ENCODE data around the gene LARP4B.

DNA sequence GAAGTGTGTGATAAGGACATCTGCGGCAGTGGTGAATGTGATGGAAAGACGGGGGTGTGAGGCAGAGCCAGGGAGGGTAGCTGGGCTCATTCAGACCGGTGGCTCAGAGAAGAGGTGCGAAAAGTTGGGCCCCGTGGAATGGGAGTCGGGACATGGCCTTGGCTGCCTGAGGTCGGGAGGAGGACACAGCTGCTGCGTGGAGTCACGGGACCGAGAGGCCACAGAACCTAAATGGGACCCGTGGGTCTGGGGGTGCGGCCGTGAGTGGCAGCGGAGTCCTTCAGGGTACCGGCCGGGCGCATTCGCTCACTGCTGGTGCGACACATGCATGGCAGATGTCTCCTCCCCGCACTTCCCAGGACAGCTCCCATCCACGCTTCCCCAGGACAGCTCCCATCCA is 22.9 kb upstream of the LARP4B start:
- no peak for TF ChIP-seq CTCF (IDR thresholded peaks at IDR 0.05 in 2 of 3, conservative IDR thresholded peaks at IDR 0.05 in 1 of 3; ENCODE audit: borderline replicate concordance in 1 of 3, insufficient read depth in 1 of 3, low read depth in 2 of 3, low read length in 2 of 3)
- no peak for TF ChIP-seq POLR2AphosphoS5 (IDR thresholded peaks at IDR 0.05; ENCODE audit: low read depth, low read length)
- TF ChIP-seq EZH2 (IDR thresholded peaks at IDR 0.05), result no peak
- no peak for TF ChIP-seq SIN3A (IDR thresholded peaks at IDR 0.05; ENCODE audit: low read depth)

All from HCT116 (cell line).